NB4 (cell line): Measurements from ENCODE around the gene ERBB4.

Experiments
- DNase-seq: peaks from one replicate; pipeline ENCODE4 v3.0.0; 2010; ENCODE audit warnings: low read depth
- H3K4me3 ChIP-seq: one replicate; pipeline ENCODE4 v1.5.1; 2011; ENCODE audit warnings: mild to moderate bottlenecking, low read depth, low read length, moderate library complexity
- CTCF ChIP-seq: IDR thresholded peaks from one replicate; pipeline ENCODE4 v1.5.1; 2012; ENCODE audit warnings: low read depth, low read length
- MAX ChIP-seq: IDR thresholded peaks from 2 replicates; pipeline ENCODE4 v1.6.1; 2011; ENCODE audit warnings: low read depth, low read length
- MYC ChIP-seq: IDR thresholded peaks from 2 replicates; pipeline ENCODE4 v1.6.1; 2011; ENCODE audit warnings: low read depth, low read length
- POLR2A ChIP-seq: IDR thresholded peaks from 2 replicates; pipeline ENCODE4 v1.6.1; 2011; ENCODE audit warnings: mild to moderate bottlenecking; ENCODE audit not compliant: insufficient read length; ENCODE audit errors: extremely low read depth

Gene ERBB4

GRCh38 chr2:211976076-211976475, 562.5 kb downstream of the ERBB4 start:
- TF ChIP-seq POLR2A (no peak), MYC (no peak), CTCF (no peak), MAX (no peak)
- no peak for DNase-seq
- no peak overlapping the region for H3K4me3 ChIP-seq

GRCh38 chr2:211967234-211967633, 571.4 kb downstream of the ERBB4 start:
- H3K4me3 ChIP-seq, result no peak overlapping the region
- no peak for TF ChIP-seq CTCF
- no peak for TF ChIP-seq POLR2A
- TF ChIP-seq MYC, result no peak
- no peak for TF ChIP-seq MAX
- no peak for DNase-seq

- no peak overlapping the region for H3K4me3 ChIP-seq
- TF ChIP-seq MAX, result no peak
- no peak for TF ChIP-seq CTCF
- no peak for DNase-seq
Measured at GRCh38 chr2:211963969-211964368, 574.6 kb downstream of the ERBB4 start.

- TF ChIP-seq MYC (no peak), POLR2A (no peak), CTCF (no peak), MAX (no peak)
- H3K4me3 ChIP-seq, result no peak overlapping the region
- no peak for DNase-seq
Measured at GRCh38 chr2:211957799-211958198, 580.8 kb downstream of the ERBB4 start.

GRCh38 chr2:211955648-211956047, 583.0 kb downstream of the ERBB4 start:
- DNase-seq, result no peak
- H3K4me3 ChIP-seq, result no peak overlapping the region
- TF ChIP-seq CTCF (no peak), MYC (no peak), MAX (no peak), POLR2A (no peak)

GRCh38 chr2:211948932-211949331, 589.7 kb downstream of the ERBB4 start:
- TF ChIP-seq POLR2A (no peak), MAX (no peak), MYC (no peak), CTCF (no peak)
- H3K4me3 ChIP-seq, result no peak overlapping the region

More at GRCh38 chr2:211948932-211949331, 589.7 kb downstream of the ERBB4 start:
- no peak for DNase-seq
